H9 (cell line): ENCODE results near the gene CABCOCO1. TPM values are rescaled to one million over a fixed set of nuclear protein-coding genes. Genes with fewer than 3 reads are reported as not detected.

Source experiments
- DNase-seq: peaks from one replicate; pipeline ENCODE4 v3.0.0-alpha.2; 2017
- H2AFZ ChIP-seq: one replicate; pipeline ENCODE4 v1.6.1; 2013; ENCODE audit warnings: mild to moderate bottlenecking, low read length, control low read depth, moderate library complexity
- H2AK5ac ChIP-seq: 2 replicates; pipeline ENCODE4 v1.6.1; 2013; ENCODE audit warnings: low read length, control low read depth, mixed read lengths; ENCODE audit not compliant: insufficient read length
- H2BK120ac ChIP-seq: one replicate; pipeline ENCODE4 v1.6.1; 2013; ENCODE audit warnings: low read depth, mild to moderate bottlenecking, low read length, control low read depth, inconsistent platforms; ENCODE audit not compliant: poor library complexity, severe bottlenecking
- H2BK12ac ChIP-seq: 2 replicates; pipeline ENCODE4 v1.6.1; 2013; ENCODE audit warnings: low read length, control low read depth, mixed read lengths, low read depth; ENCODE audit not compliant: insufficient read length
- H2BK15ac ChIP-seq: 2 replicates; pipeline ENCODE4 v1.6.1; 2013; ENCODE audit warnings: low read depth, low read length, control low read depth
- H2BK20ac ChIP-seq: one replicate; pipeline ENCODE4 v1.6.1; 2013; ENCODE audit warnings: low read depth, mild to moderate bottlenecking, low read length, control low read depth, inconsistent platforms; ENCODE audit not compliant: poor library complexity, severe bottlenecking
- H2BK5ac ChIP-seq: 2 replicates; pipeline ENCODE4 v1.6.1; 2013; ENCODE audit warnings: low read length, control low read depth, mixed read lengths; ENCODE audit not compliant: insufficient read length
- H3K14ac ChIP-seq: 2 replicates; pipeline ENCODE4 v1.6.1; 2013; ENCODE audit warnings: low read length, control low read depth; ENCODE audit not compliant: insufficient read depth
- H3K18ac ChIP-seq: 2 replicates; pipeline ENCODE4 v1.6.1; 2013; ENCODE audit warnings: low read depth, mild to moderate bottlenecking, mixed read lengths, low read length, control low read depth; ENCODE audit not compliant: insufficient read length
- H3K23ac ChIP-seq: 2 replicates; pipeline ENCODE4 v1.6.1; 2013; ENCODE audit warnings: low read length, control low read depth, mixed read lengths, low read depth; ENCODE audit not compliant: insufficient read length
- H3K23me2 ChIP-seq: 2 replicates; pipeline ENCODE4 v1.6.1; 2013; ENCODE audit warnings: low read depth, mild to moderate bottlenecking, mixed read lengths, low read length, control low read depth; ENCODE audit not compliant: insufficient read length, poor library complexity, severe bottlenecking
- H3K27ac ChIP-seq: 2 replicates; pipeline ENCODE4 v1.5.1; 2013; ENCODE audit warnings: low read length, control low read depth, mixed read lengths, low read depth; ENCODE audit not compliant: insufficient read length
- H3K27me3 ChIP-seq: 2 replicates; pipeline ENCODE4 v1.6.1; 2013; ENCODE audit warnings: low read length, control low read depth, inconsistent platforms; ENCODE audit not compliant: insufficient read depth
- H3K4ac ChIP-seq: 2 replicates; pipeline ENCODE4 v1.6.1; 2013; ENCODE audit warnings: low read depth, mild to moderate bottlenecking, control low read depth, inconsistent platforms, low read length, moderate library complexity
- H3K4me1 ChIP-seq: 2 replicates; pipeline ENCODE4 v1.6.1; 2013; ENCODE audit warnings: low read length, control low read depth, inconsistent platforms; ENCODE audit not compliant: insufficient read depth
- H3K4me2 ChIP-seq: 2 replicates; pipeline ENCODE4 v1.6.1; 2013; ENCODE audit warnings: low read length, control low read depth, mixed read lengths; ENCODE audit not compliant: insufficient read length, insufficient read depth
- H3K56ac ChIP-seq: 2 replicates; pipeline ENCODE4 v1.6.1; 2013; ENCODE audit warnings: low read depth, mild to moderate bottlenecking, mixed read lengths, low read length, control low read depth; ENCODE audit not compliant: insufficient read length
- H3K79me1 ChIP-seq: 2 replicates; pipeline ENCODE4 v1.6.1; 2013; ENCODE audit warnings: low read depth, mild to moderate bottlenecking, moderate library complexity, low read length, control low read depth, inconsistent platforms; ENCODE audit not compliant: insufficient read depth, poor library complexity, severe bottlenecking
- H3K79me2 ChIP-seq: 2 replicates; pipeline ENCODE4 v1.6.1; 2013; ENCODE audit warnings: low read length, control low read depth, inconsistent platforms; ENCODE audit not compliant: insufficient read depth
- H3K9ac ChIP-seq: 2 replicates; pipeline ENCODE4 v1.6.1; 2013; ENCODE audit warnings: low read length, control low read depth, mixed read lengths; ENCODE audit not compliant: insufficient read length; ENCODE audit errors: extremely low read depth
- H3K9me3 ChIP-seq: one replicate; pipeline ENCODE4 v1.6.1; 2013; ENCODE audit warnings: low read depth, low read length, inconsistent platforms; ENCODE audit not compliant: control insufficient read depth
- H3T11ph ChIP-seq: one replicate; pipeline ENCODE4 v1.6.1; 2013; ENCODE audit warnings: mild to moderate bottlenecking, low read length, control low read depth, inconsistent platforms
- H4K20me1 ChIP-seq: one replicate; pipeline ENCODE4 v1.6.1; 2013; ENCODE audit not compliant: control insufficient read depth, insufficient read length, insufficient read depth
- H4K5ac ChIP-seq: 2 replicates; pipeline ENCODE4 v1.6.1; 2013; ENCODE audit warnings: low read depth, mild to moderate bottlenecking, mixed read lengths, low read length, control low read depth; ENCODE audit not compliant: insufficient read length
- H4K8ac ChIP-seq: replicated peaks from 2 replicates; pipeline ENCODE4 v1.6.1; 2013; ENCODE audit warnings: low read length, control low read depth, mixed read lengths, low read depth; ENCODE audit not compliant: insufficient read length
- H4K91ac ChIP-seq: 2 replicates; pipeline ENCODE4 v1.6.1; 2013; ENCODE audit warnings: low read depth, mild to moderate bottlenecking, moderate library complexity, mixed read lengths, low read length, control low read depth; ENCODE audit not compliant: insufficient read length
- H3K27ac Mint-ChIP-seq, 3 experiments: 2 replicates in 2 of 3; 3 replicates in 1 of 3; pipeline ENCODE4 v1.8.0; 2020 to 2021; ENCODE audit warnings: mixed read lengths in 3 of 3, mild to moderate bottlenecking in 1 of 3, moderate library complexity in 1 of 3
- H3K27me3 Mint-ChIP-seq: 2 replicates; pipeline ENCODE4 v1.8.0; 2021; ENCODE audit warnings: low read depth, mild to moderate bottlenecking, moderate library complexity, mixed read lengths
- H3K36me3 Mint-ChIP-seq, 3 experiments: 2 replicates in 2 of 3; 3 replicates in 1 of 3; pipeline ENCODE4 v1.8.0; 2020 to 2021; ENCODE audit warnings: low read depth in 3 of 3, mixed read lengths in 3 of 3; ENCODE audit not compliant: insufficient read depth in 1 of 3
- H3K4me1 Mint-ChIP-seq, 2 experiments: 2 replicates each; pipeline ENCODE4 v1.8.0; 2020; ENCODE audit warnings: mixed read lengths in 2 of 2
- H3K4me3 Mint-ChIP-seq, 2 experiments: 2 replicates in 1 of 2; 3 replicates in 1 of 2; pipeline ENCODE4 v1.8.0; 2020 to 2021; ENCODE audit warnings: mild to moderate bottlenecking in 2 of 2, mixed read lengths in 2 of 2, moderate library complexity in 1 of 2
- H3K9me3 Mint-ChIP-seq, 2 experiments: 2 replicates in 1 of 2; 3 replicates in 1 of 2; pipeline ENCODE4 v1.8.0; 2020; ENCODE audit warnings: mild to moderate bottlenecking in 2 of 2, mixed read lengths in 2 of 2, moderate library complexity in 1 of 2
- CTCF ChIP-seq: fragments of 200-600 bp; sonication (generic); conservative IDR thresholded peaks from 3 replicates; pipeline ENCODE4 v1.8.0; 2021; ENCODE audit warnings: antibody characterized with exemption, mild to moderate bottlenecking
- total RNA-seq: library from RNA; stranded (reverse); gene quantifications from 2 replicates; pipeline ENCODE4 v1.2.1, GENCODE V29; 2021

The CABCOCO1 gene
- total RNA-seq, 1 experiment from 2014 or later = not detected

DNA sequence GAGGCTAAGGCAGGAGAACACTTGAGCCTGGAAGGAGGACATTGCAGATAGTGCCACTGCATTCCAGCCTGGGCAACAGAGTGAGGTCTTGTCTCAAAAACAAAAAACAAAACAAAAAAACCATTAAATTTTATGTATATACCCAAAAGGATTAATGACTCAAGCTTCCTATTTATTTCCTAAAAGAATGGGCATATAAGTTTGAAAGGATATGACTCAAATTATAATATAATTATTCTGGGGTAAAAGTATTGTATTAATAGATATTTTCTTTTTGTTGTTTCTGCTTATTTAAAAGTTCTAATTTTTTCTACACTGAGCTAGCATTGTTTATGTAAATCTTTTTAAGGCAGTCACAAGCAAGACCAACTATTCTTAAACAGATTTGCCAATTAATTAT is 42.2 kb upstream of the CABCOCO1 start:
- Histone ChIP-seq H3K18ac (no peak overlapping the region), H3K79me2 (no peaks in the 10 kb centered on the region), H3K79me1 (no peaks in the 10 kb centered on the region), H2BK120ac (no peak overlapping the region), H3K4me1 (no peaks in the 10 kb centered on the region), H3K4me2 (no peak overlapping the region), H4K8ac (no peak overlapping the region), H3K9ac (no peak overlapping the region), H3K27ac (no peak overlapping the region), H3T11ph (no peak overlapping the region), H4K20me1 (no peaks in the 10 kb centered on the region), H2BK15ac (no peak overlapping the region), H2AFZ (no peak overlapping the region), H3K23ac (no peak overlapping the region), H2BK5ac (no peak overlapping the region), H4K91ac (no peak overlapping the region), H3K56ac (no peak overlapping the region), H3K4ac (no peak overlapping the region), H3K27me3 (no peaks in the 10 kb centered on the region), H2BK12ac (no peak overlapping the region), H3K23me2 (no peaks in the 10 kb centered on the region), H3K9me3 (no peaks in the 10 kb centered on the region), H4K5ac (no peak overlapping the region), H3K14ac (no peak overlapping the region), H2BK20ac (no peak overlapping the region), H2AK5ac (no peak overlapping the region)
- Mint-ChIP-seq H3K27ac (no peak overlapping the region), H3K4me1 (peaks cover 0 to 3% of the 10 kb centered on the region in 2 experiments; a peak in 2 of 4 replicates), H3K36me3 (no peaks in the 10 kb centered on the region), H3K27me3 (no peaks in the 10 kb centered on the region), H3K9me3 (no peaks in the 10 kb centered on the region), H3K4me3 (no peak overlapping the region)
- DNase-seq = no peak
- no peak for TF ChIP-seq CTCF
